PFSK-1 (cell line): ENCODE results near the gene DNPEP. TPM values are rescaled to one million over a fixed set of nuclear protein-coding genes. Genes with fewer than 3 reads are reported as not detected.

Experiments
- FOXP2 ChIP-seq: optimal IDR thresholded peaks from 2 replicates; pipeline ENCODE3; 2011; ENCODE audit warnings: borderline replicate concordance, control low read depth, inconsistent platforms; ENCODE audit not compliant: insufficient read depth; ENCODE audit errors: extremely low read length, extremely low read depth
- POLR2AphosphoS5 ChIP-seq: IDR thresholded peaks from 2 replicates; pipeline ENCODE4 v1.6.1; 2012; ENCODE audit warnings: low read depth, mild to moderate bottlenecking, control low read depth, low read length, moderate library complexity
- REST ChIP-seq, 2 experiments: IDR thresholded peaks; 2 replicates each; pipeline versions ENCODE4 v1.6.1 to v1.8.0; 2011 to 2012; ENCODE audit warnings: low read depth in 2 of 2, low read length in 2 of 2, control low read depth in 1 of 2, inconsistent platforms in 1 of 2, mild to moderate bottlenecking in 1 of 2, moderate library complexity in 1 of 2; ENCODE audit not compliant: insufficient read depth in 1 of 2
- SIN3A ChIP-seq: IDR thresholded peaks from 2 replicates; pipeline ENCODE4 v1.6.1; 2012; ENCODE audit warnings: mild to moderate bottlenecking, low read length, moderate library complexity, borderline replicate concordance; ENCODE audit not compliant: insufficient read depth
- TAF1 ChIP-seq: IDR thresholded peaks from 2 replicates; pipeline ENCODE4 v1.6.1; 2012; ENCODE audit warnings: low read length, control low read depth, borderline replicate concordance; ENCODE audit not compliant: insufficient read depth
- polyA plus RNA-seq: library from polyadenylated mRNA; unstranded; fragments of >200 nt; gene quantifications from one replicate; pipeline ENCODE4 v1.2.1, GENCODE V29; 2012; ENCODE audit warnings: low read depth, missing spikeins; ENCODE audit not compliant: insufficient read length

Gene DNPEP
- 68.9 TPM for polyA plus RNA-seq

- TF ChIP-seq FOXP2: no peak
- no peak for TF ChIP-seq TAF1
- no peak for TF ChIP-seq SIN3A
- no peak for TF ChIP-seq POLR2AphosphoS5
- TF ChIP-seq REST (IDR thresholded peaks at IDR 0.05; ENCODE audit: insufficient read depth in 1 of 2, low read depth in 2 of 2, low read length in 2 of 2): no peak
Observed at GRCh38 chr2:219387306-219388120, at the start of gene DNPEP. DNPEP (minus strand) TSS chr2:219387912; CDS start chr2:219387794, 118 bp downstream.

- TF ChIP-seq TAF1 (no peak), REST (IDR thresholded peaks at IDR 0.05; ENCODE audit: insufficient read depth in 1 of 2, low read depth in 2 of 2, low read length in 2 of 2) (no peak), FOXP2 (no peak), SIN3A (no peak), POLR2AphosphoS5 (no peak)
Observed at GRCh38 chr2:219437141-219437540, 49.4 kb upstream of the DNPEP start.

- TF ChIP-seq TAF1: no peak
- no peak for TF ChIP-seq REST (IDR thresholded peaks at IDR 0.05; ENCODE audit: insufficient read depth in 1 of 2, low read depth in 2 of 2, low read length in 2 of 2)
- no peak for TF ChIP-seq FOXP2
- no peak for TF ChIP-seq SIN3A
- no peak for TF ChIP-seq POLR2AphosphoS5
Observed at GRCh38 chr2:219436491-219436890, 48.8 kb upstream of the DNPEP start.

GRCh38 chr2:219435701-219436100, 48.0 kb upstream of the DNPEP start:
- no peak for TF ChIP-seq REST (IDR thresholded peaks at IDR 0.05; ENCODE audit: insufficient read depth in 1 of 2, low read depth in 2 of 2, low read length in 2 of 2)
- no peak for TF ChIP-seq SIN3A
- TF ChIP-seq FOXP2: no peak
- no peak for TF ChIP-seq POLR2AphosphoS5
- no peak for TF ChIP-seq TAF1
